T-cell (primary cell): ENCODE measurements around the gene TAF12. TPM values are rescaled to one million over a fixed set of nuclear protein-coding genes. Genes with fewer than 3 reads are reported as not detected.
A peak's percentile ranks its signal among the peaks of the same experiment; 100 is the strongest.
"Not testable (repeated sequence)": the region's sequence is repeated elsewhere in the genome, so short reads cannot be mapped to it uniquely, and the experiment has no call there.

Source experiments
- ATAC-seq, 4 experiments: fragments of 200-7000 bp in 3 of 4; fragments of 150-1000 bp in 1 of 4; cut with Tn5 transposase; replicated peaks in 1 of 4; 1 replicate in 3 of 4; 2 replicates in 1 of 4; pipeline ENCODE4 v1.10.0; 2021; ENCODE audit warnings: moderate library complexity in 3 of 4, mild to moderate bottlenecking in 2 of 4, moderate number of reproducible peaks in 1 of 4
- CTCF ChIA-PET, 2 donors: fragments of 300-600 bp; sonication (Branson Sonifier 250); formaldehyde crosslinking; loops; one replicate each; lab custom pipeline; 2022; ENCODE audit warnings: antibody characterized with exemption in 2 of 2; lab: Charles Lee
- POLR2A ChIA-PET, 2 donors: fragments of 300-600 bp; sonication (Branson Sonifier 250); formaldehyde crosslinking; loops; one replicate each; lab custom pipeline; 2022; ENCODE audit warnings: antibody characterized with exemption in 2 of 2; lab: Charles Lee
- DNase-seq, 35 experiments: peaks; one replicate each; pipeline versions ENCODE4 v3.0.0 to v3.0.0-alpha.2; 2013 to 2023
- H3K27ac ChIP-seq: one replicate; pipeline ENCODE4 v1.5.1; 2013; ENCODE audit warnings: low read length
- H3K27me3 ChIP-seq, 2 experiments: replicated peaks in 1 of 2; 1 replicate in 1 of 2; 2 replicates in 1 of 2; pipeline versions ENCODE4 v1.6.1 to v1.7.0; 2013; ENCODE audit warnings: low read length in 1 of 2, mixed read lengths in 1 of 2; ENCODE audit not compliant: control insufficient read depth in 2 of 2, insufficient read depth in 2 of 2; ENCODE audit errors: extremely low read depth in 1 of 2
- H3K36me3 ChIP-seq, 2 donors: 1 replicate in 1 of 2; 2 replicates in 1 of 2; pipeline versions ENCODE4 v1.6.1 to v1.7.0; 2013; ENCODE audit warnings: low read length in 1 of 2; ENCODE audit not compliant: control insufficient read depth in 2 of 2, insufficient read depth in 1 of 2; ENCODE audit errors: extremely low read depth in 1 of 2
- H3K4me1 ChIP-seq, 2 experiments: 1 replicate in 1 of 2; 2 replicates in 1 of 2; pipeline versions ENCODE4 v1.6.1 to v1.7.0; 2013; ENCODE audit warnings: low read length in 2 of 2, mixed read lengths in 1 of 2; ENCODE audit not compliant: insufficient read depth in 2 of 2, control insufficient read depth in 1 of 2; ENCODE audit errors: extremely low read depth in 1 of 2
- H3K4me3 ChIP-seq, 2 donors: 1 replicate in 1 of 2; 2 replicates in 1 of 2; pipeline versions ENCODE4 v1.5.1 to v1.7.0; 2013; ENCODE audit warnings: mild to moderate bottlenecking in 2 of 2, low read length in 1 of 2, moderate library complexity in 1 of 2; ENCODE audit not compliant: control insufficient read depth in 1 of 2; ENCODE audit errors: extremely low read depth in 1 of 2
- H3K9me3 ChIP-seq: 2 replicates; pipeline ENCODE4 v1.7.0; 2013
- H3K27ac Mint-ChIP-seq, 2 donors: one replicate each; pipeline ENCODE4 v1.8.0; 2020 to 2021; ENCODE audit warnings: mild to moderate bottlenecking in 2 of 2, mixed read lengths in 2 of 2
- H3K27me3 Mint-ChIP-seq, 2 donors: one replicate each; pipeline ENCODE4 v1.8.0; 2021 to 2022; ENCODE audit warnings: mixed read lengths in 2 of 2
- H3K36me3 Mint-ChIP-seq: one replicate; pipeline ENCODE4 v1.8.0; 2021; ENCODE audit warnings: mixed read lengths
- H3K4me1 Mint-ChIP-seq, 3 donors: one replicate each; pipeline ENCODE4 v1.8.0; 2020 to 2022; ENCODE audit warnings: mixed read lengths in 3 of 3, mild to moderate bottlenecking in 1 of 3
- H3K4me3 Mint-ChIP-seq, 3 donors: one replicate each; pipeline ENCODE4 v1.8.0; 2020 to 2022; ENCODE audit warnings: mild to moderate bottlenecking in 3 of 3, mixed read lengths in 3 of 3, moderate library complexity in 3 of 3
- H3K9me3 Mint-ChIP-seq, 3 donors: one replicate each; pipeline ENCODE4 v1.8.0; 2020 to 2022; ENCODE audit warnings: mixed read lengths in 3 of 3
- WGBS: methylation state at CpG from one replicate; pipeline ENCODE4 v1.1.5; 2013; ENCODE audit warnings: missing lambda C conversion rate; ENCODE audit not compliant: insufficient coverage; 5-methylcytosine and 5-hydroxymethylcytosine counted together
- total RNA-seq, 35 experiments: library from RNA in 6 of 35; stranded (reverse) in 6 of 35; fragments of 120-200 nt in 1 of 35; gene quantifications; one replicate each; pipeline versions ENCODE4 v1.2.1 to v1.2.4 and lab custom pipeline; 2013 to 2026

The TAF12 gene
- total RNA-seq, 5 donors from 2014 or later (not counting 1 experiment from before 2014, with no cell fraction given) = 17.3 to 22.7 (median 20.6) TPM

GRCh38 chr1:28648008-28648473, 5.2 kb upstream of the TAF12 start:
- no peaks in the 10 kb centered on the region for H3K27me3 ChIP-seq
- WGBS = 0% methylated on average over 14 of the region's 18 CpGs
- H3K4me1 Mint-ChIP-seq = peaks cover 30 to 38% (median 35%) of the 10 kb centered on the region in 3 donors
- no peaks in the 10 kb centered on the region for H3K9me3 Mint-ChIP-seq
- H3K27ac Mint-ChIP-seq = peak overlapping the region; percentile 100
- ATAC-seq (peak; percentile 79 to 91 (median 88)), DNase-seq (peak; percentile 71 to 95 (median 90))
- H3K4me1 ChIP-seq = peaks cover 17 to 31% of the 10 kb centered on the region in 2 experiments
- CTCF ChIA-PET = interaction anchor here in 1 of 2 donors (0.7 to 1.5 kb wide), 3 partner anchors 20 to 88 kb away, joined by 3 to 10 read pairs (median 6); partner anchors contain the start of genes GMEB1 and YTHDF2
- H3K9me3 ChIP-seq = no peaks in the 10 kb centered on the region
- H3K36me3 Mint-ChIP-seq = no peaks in the 10 kb centered on the region
- peak overlapping the region; percentile 56 to 66 for H3K4me3 ChIP-seq
- peak overlapping the region; percentile 100 for H3K27ac ChIP-seq
- H3K36me3 ChIP-seq = no peaks in the 10 kb centered on the region
- POLR2A ChIA-PET = interaction anchor here (0.5 to 1.4 kb wide), 16 partner anchors 12 to 875 kb away, joined by 3 to 9 read pairs (median 4); partner anchors contain the start of genes ATP5IF1 (in 1 of the 2), GMEB1 (in 1 of the 2), SRSF4 (in 1 of the 2) and STX12 (in 1 of the 2)
- peak overlapping the region; percentile 69 to 89 (median 71) for H3K4me3 Mint-ChIP-seq
- H3K27me3 Mint-ChIP-seq = no peaks in the 10 kb centered on the region

- no peak overlapping the region for H3K4me3 Mint-ChIP-seq
- Histone ChIP-seq H3K27me3 (no peaks in the 10 kb centered on the region), H3K36me3 (no peaks in the 10 kb centered on the region), H3K9me3 (no peaks in the 10 kb centered on the region), H3K4me3 (no peak overlapping the region), H3K4me1 (peaks cover 24 to 37% of the 10 kb centered on the region in 2 experiments), H3K27ac (no peak overlapping the region)
- H3K4me1 Mint-ChIP-seq = peaks cover 46 to 55% (median 54%) of the 10 kb centered on the region in 3 donors
- no peak for DNase-seq
- WGBS = no CpG with 5 or more reads among the region's 1 CpG
- H3K36me3 Mint-ChIP-seq = no peaks in the 10 kb centered on the region
- CTCF ChIA-PET = interaction anchor here (0.6 to 0.8 kb wide), 3 partner anchors 71 to 398 kb away, joined by 3 to 9 read pairs (median 3); no protein-coding TSS in a partner anchor
- ATAC-seq = no peak
- H3K27ac Mint-ChIP-seq = peak overlapping the region; percentile 66 to 81
- no peaks in the 10 kb centered on the region for H3K9me3 Mint-ChIP-seq
- no peaks in the 10 kb centered on the region for H3K27me3 Mint-ChIP-seq
- POLR2A ChIA-PET = interaction anchor here (0.5 to 0.7 kb wide), 6 partner anchors 23 to 240 kb away, joined by 3 to 15 read pairs (median 7); no protein-coding TSS in a partner anchor
These were observed 3.2 kb upstream of the TAF12 start for GRCh38 chr1:28646040-28646439.

- H3K4me1 ChIP-seq = peaks cover 28 to 43% of the 10 kb centered on the region in 2 experiments
- H3K36me3 Mint-ChIP-seq, H3K36me3 ChIP-seq, H3K4me3 ChIP-seq, H3K27ac ChIP-seq, ATAC-seq, H3K27me3 Mint-ChIP-seq, DNase-seq, H3K4me3 Mint-ChIP-seq, H3K27me3 ChIP-seq, CTCF ChIA-PET, H3K9me3 ChIP-seq, H3K27ac Mint-ChIP-seq, H3K9me3 Mint-ChIP-seq: not testable (repeated sequence)
- 91% methylated on average over 7 of the region's 11 CpGs for WGBS
- H3K4me1 Mint-ChIP-seq = peaks cover 52 to 62% (median 61%) of the 10 kb centered on the region in 3 donors
- POLR2A ChIA-PET = interaction anchor here in 1 of 2 donors (0.6 to 0.7 kb wide), 3 partner anchors 40 to 92 kb away, joined by 4 to 5 read pairs (median 5); partner anchors contain the start of gene YTHDF2
These were observed 2.5 kb upstream of the TAF12 start for GRCh38 chr1:28645406-28645805.

- Histone ChIP-seq H3K9me3 (no peaks in the 10 kb centered on the region), H3K4me3 (no peak overlapping the region), H3K27me3 (no peaks in the 10 kb centered on the region), H3K4me1 (peaks cover 29 to 42% of the 10 kb centered on the region in 2 experiments), H3K36me3 (no peaks in the 10 kb centered on the region), H3K27ac (peak overlapping the region; percentile 95)
- no peaks in the 10 kb centered on the region for H3K36me3 Mint-ChIP-seq
- POLR2A ChIA-PET = interaction anchor here (0.5 to 2.5 kb wide), 5 partner anchors 23 to 887 kb away, joined by 3 to 65 read pairs (median 4); partner anchors contain the start of gene GMEB1 (in 1 of the 2)
- H3K27ac Mint-ChIP-seq = peak overlapping the region; percentile 96 to 99
- DNase-seq (no peak), ATAC-seq (no peak)
- H3K4me3 Mint-ChIP-seq = peak overlapping the region; percentile 94 to 100 (median 95)
- H3K27me3 Mint-ChIP-seq = no peaks in the 10 kb centered on the region
- H3K9me3 Mint-ChIP-seq = no peaks in the 10 kb centered on the region
- peaks cover 60 to 68% (median 68%) of the 10 kb centered on the region in 3 donors for H3K4me1 Mint-ChIP-seq
- WGBS = 89% methylated on average over 2 of the region's 3 CpGs
- CTCF ChIA-PET = interaction anchor here in 1 of 2 donors (0.7 to 2.8 kb wide), 3 partner anchors 24 to 233 kb away, joined by 4 to 92 read pairs (median 33); partner anchors contain the start of genes GMEB1 and YTHDF2
These were observed 1.6 kb upstream of the TAF12 start for GRCh38 chr1:28644494-28644893.

DNA sequence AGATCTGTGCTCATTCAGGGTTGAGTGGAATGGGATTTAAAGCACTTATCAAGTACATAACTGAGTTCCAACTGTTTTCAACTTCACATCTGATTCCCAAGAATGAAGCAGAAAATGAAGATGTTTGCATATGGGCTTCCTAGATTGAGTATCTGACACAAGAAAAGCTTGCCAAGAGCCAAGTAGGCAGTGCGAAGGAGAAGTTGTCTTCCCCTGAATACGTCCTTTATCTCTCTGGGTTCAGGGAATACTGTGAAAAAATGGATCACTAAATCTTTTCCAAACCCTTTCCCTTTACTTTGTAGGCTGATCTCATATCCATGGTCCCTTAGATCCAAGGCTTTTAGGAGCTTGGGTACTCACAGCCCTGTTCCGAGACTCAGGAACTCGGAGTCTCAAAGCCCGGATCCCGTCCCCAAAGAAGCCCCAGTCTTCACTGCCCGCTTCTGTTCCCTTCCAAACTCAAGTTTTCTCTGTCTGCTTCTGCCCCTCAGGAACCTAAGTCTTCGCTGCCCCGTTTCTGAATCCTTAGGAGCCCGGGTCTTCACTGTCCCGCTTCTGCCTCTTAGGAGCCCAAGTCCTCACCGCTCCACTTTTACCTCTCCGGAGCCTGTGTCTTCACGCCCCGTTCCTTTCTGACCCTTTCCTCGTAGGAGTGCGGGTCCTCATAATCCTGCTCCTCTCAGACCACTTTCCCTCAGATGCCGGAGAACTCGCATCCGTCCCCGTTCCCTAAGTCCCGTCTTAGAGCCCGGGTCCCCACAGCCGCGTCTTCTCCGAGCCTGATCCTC, 616 bp downstream of the TAF12 start:
- H3K4me3 Mint-ChIP-seq = peak overlapping the region; percentile 94 to 100 (median 95)
- DNase-seq = peak in 3 of 35 experiments; percentile 4 to 10 (median 6)
- H3K4me1 ChIP-seq = peaks cover 24 to 26% of the 10 kb centered on the region in 2 experiments
- H3K4me1 Mint-ChIP-seq = peaks cover 50 to 53% (median 53%) of the 10 kb centered on the region in 3 donors
- H3K27me3 ChIP-seq = no peaks in the 10 kb centered on the region
- no peaks in the 10 kb centered on the region for H3K36me3 ChIP-seq
- ChIA-PET CTCF (interaction anchor here in 1 of 2 donors (1.0 to 3.3 kb wide), 8 partner anchors 26 to 540 kb away, joined by 3 to 92 read pairs (median 6); partner anchors contain the start of genes GMEB1, SRSF4 and YTHDF2), POLR2A (interaction anchor here (0.6 to 2.5 kb wide), 11 partner anchors 26 to 972 kb away, joined by 3 to 65 read pairs (median 6); partner anchors contain the start of genes YTHDF2 (in 2 of the 2), GMEB1 (in 1 of the 2) and SRSF4 (in 1 of the 2))
- no peaks in the 10 kb centered on the region for H3K9me3 Mint-ChIP-seq
- H3K27ac ChIP-seq = peak overlapping the region; percentile 76
- H3K27me3 Mint-ChIP-seq = no peaks in the 10 kb centered on the region
- WGBS = under 1% methylated on average over 24 of the region's 26 CpGs
- peak overlapping the region; percentile 96 to 99 for H3K27ac Mint-ChIP-seq
- ATAC-seq = peak; percentile 5 to 39 (median 25)
- no peaks in the 10 kb centered on the region for H3K9me3 ChIP-seq
- no peaks in the 10 kb centered on the region for H3K36me3 Mint-ChIP-seq
- H3K4me3 ChIP-seq = peak overlapping the region; percentile 88 to 92
